NCI-H2107 (cell line): ENCODE results near the gene ZNF101.

Source experiments
- DNase-seq: peaks from one replicate; lab custom pipeline; 2025; lab: John Stamatoyannopoulos, UW

ZNF101 gene

GRCh38 chr19:19711934-19712828, 43.5 kb downstream of the ZNF101 start:
- DNase-seq = no peak

DNA sequence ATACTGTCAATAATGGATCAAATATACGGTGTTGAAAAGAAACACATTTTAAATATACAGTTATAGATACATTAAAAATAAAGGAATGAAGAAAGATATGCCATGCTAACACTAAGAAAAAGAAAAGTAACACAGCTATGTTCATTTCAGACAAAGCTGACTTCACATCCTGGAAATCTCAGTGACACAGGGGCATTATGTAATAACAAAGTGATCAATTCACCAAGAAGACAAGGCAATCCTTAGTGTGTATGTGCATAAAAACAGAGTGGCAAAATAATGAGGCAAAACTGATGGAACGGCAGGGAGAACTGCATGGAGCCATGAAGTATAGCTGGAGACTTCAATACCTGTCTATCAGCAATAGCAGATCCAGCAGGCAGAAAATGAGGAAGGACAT, 51.2 kb downstream of the ZNF101 start:
- no peak for DNase-seq

- no peak for DNase-seq
Observed at GRCh38 chr19:19721896-19722295, 53.3 kb downstream of the ZNF101 start.

- DNase-seq = peak; percentile 84
Observed at GRCh38 chr19:19732579-19733501, 64.2 kb downstream of the ZNF101 start, which contains the start of gene ZNF14. Gene ZNF14 (minus strand): TSS chr19:19733112. CDS start chr19:19732958, 154 bp downstream.
